ENCODE measurements around the gene CELA2A.

CELA2A gene

DNA sequence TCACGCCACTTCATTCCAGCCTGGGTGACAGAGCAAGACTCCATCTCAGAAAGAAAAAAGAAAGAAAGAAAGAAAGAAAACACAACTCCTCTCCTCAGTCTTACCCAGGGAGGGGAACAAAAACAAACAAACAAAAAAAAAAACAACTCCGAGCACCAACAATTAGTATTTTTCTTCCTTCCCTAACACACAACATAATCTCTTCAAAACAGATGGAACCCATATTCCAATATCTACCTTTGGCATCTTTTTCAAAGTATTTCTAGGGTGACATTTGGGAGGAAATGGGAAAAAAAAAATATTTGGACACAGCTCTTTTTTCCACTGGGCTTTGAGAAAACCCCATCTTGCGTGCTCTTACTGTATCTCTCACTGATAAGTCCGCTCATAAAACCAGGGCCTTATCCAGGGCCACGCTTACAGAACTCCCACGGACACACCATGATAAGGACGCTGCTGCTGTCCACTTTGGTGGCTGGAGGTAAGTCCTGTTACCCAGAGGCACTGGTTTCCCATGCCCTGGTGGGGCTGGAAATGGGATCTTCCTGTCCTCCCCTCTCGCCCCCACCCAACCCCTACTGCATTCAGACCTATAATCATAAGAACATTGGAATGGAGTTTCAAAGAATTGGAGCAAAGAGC, at the start of gene CELA2A:
Gene CELA2A, plus strand, starts transcription at position 420 of the 642 bp plus-strand sequence. Its CDS starts 22 bp downstream, at position 442.
- FAIRE-seq (no peak), DNase-seq (ENCODE audit: insufficient read length, low spot score) (no peak)

DNA sequence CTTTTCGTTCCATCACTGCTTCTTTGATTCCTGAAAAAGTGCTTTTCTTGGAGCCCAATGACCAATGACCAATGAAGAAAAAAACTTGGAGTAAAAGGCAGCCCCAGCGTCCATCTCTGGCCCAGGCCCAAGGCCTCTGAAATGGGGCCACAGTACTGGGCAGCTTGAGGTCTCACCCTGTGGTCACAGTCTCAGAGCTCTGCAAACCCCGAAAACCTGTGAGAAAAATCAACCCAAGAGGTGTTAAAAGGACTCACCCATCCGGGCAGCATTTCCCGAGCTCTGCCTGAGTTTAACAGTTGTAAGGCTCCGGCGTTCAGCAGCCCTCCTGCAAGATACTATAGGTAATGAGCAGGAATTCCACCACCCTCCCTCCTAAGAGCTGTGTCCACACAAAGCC, 49.0 kb upstream of the CELA2A start:
- DNase-seq (ENCODE audit: insufficient read length, low spot score) (no peak), FAIRE-seq (no peak)

DNA sequence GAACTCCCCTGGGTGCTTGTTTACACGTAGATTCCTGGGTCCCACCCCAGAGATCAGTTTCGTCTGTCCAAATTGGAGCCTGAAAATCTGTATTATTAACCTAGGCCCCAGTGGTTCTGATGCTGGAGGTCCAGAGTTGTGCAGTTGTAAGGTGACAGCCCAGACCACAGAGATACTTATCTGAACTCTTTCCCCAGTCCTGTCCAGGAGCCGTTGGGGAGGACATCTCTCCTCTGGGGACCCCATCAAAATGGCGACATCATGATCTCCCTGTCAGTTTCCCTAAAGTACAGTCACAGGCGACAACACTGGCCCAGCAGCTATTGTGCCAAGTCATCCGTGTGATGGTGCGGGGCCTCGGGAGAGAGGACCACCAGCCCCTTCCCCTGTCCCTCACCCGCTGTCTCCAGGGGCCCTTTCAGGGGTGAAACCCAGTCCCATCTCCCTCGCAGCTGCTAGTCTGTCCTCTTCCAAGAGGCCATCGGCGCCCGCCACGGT, 47.6 kb upstream of the CELA2A start:
- FAIRE-seq, result no peak
- no peak for DNase-seq (ENCODE audit: insufficient read length, low spot score)

DNA sequence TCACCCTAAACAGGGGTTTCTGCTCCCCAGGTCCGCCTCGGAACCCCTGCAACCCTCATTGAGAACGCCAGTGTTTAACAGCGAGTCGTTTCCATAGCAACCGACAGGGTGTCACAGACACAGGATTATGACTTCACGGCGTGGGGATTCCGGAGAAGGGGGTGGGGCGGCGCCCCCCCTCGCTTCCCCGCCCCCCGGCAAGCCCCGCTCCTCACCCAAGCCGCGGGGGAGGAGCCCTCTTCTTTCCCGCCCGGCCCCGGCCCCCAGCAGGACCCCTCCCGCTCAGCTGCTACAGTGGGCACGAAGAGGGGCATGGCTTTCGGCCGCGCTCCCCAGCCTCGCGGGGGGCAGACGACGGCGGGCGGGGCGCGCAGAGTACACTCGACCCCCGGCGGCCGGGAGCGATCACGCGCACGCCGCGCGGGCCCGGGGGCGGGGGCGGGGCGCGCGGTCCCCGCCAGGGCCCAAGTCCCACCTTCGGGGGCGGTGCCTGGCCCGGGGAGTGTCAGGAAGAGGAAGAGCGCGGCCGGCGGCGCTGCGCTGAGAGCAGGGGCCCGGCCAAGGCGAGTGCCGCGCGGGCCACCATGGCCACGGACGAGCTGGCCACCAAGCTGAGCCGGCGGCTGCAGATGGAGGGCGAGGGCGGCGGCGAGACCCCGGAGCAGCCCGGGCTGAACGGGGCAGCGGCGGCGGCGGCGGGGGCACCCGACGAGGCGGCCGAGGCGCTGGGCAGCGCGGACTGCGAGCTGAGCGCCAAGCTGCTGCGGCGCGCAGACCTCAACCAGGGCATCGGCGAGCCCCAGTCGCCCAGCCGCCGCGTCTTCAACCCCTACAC, 46.9 kb upstream of the CELA2A start, which contains the start of gene EFHD2:
Gene EFHD2, plus strand, starts transcription at position 501 of the 835 bp plus-strand sequence. Its CDS starts 84 bp downstream, at position 585.
- DNase-seq (ENCODE audit: insufficient read length, low spot score), result peak; percentile 76
- peak; percentile 65 for FAIRE-seq

DNA sequence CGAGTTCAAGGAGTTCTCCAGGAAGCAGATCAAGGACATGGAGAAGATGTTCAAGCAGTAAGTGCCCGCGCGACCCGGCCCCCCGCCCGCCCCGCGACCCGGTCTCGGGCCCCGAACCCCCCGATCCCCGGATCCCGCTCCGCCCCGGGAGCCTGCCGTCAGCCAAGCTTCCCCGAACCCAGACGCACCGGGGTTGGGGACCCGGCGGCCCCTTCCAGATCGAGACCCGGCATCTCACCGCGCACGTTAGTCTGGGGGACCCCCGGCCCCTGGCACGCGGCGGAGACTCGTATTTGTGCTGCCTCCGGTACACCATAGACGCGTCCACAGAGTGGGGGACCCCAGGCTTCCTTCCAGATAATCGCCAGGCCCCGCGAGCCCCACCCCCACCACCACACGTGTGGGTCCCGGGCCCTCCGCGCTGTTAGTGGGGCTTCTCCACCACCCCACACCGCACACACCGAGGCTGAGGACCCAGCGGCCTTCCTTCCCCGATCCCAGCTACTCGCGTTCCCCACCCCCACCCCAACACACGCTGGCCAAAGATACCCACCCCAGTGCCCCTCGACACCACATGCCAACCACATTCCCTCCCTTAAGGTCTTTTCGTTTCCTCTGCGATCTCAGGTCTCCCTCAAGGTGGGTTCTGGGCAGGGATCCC, 46.2 kb upstream of the CELA2A start:
- no peak for DNase-seq (ENCODE audit: insufficient read length, low spot score)
- FAIRE-seq, result no peak

DNA sequence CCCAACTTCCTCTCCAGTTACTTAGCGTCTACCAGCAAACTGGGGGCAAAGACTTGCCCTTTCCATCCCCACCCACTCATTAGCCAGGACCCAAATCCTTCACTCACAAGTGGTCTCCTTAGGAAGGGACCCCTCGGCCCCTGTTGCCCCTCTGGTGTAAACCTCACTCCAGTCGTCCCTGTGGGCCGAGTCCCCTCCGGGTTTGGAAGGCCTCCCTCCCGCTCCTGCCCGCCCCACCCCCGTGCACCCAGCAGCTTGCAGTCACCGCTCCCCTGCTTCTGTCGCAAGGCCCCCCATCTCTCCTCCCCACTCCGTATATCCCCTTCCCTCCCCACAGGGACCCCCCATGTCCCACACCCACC, 45.7 kb upstream of the CELA2A start:
- FAIRE-seq, result no peak

DNA sequence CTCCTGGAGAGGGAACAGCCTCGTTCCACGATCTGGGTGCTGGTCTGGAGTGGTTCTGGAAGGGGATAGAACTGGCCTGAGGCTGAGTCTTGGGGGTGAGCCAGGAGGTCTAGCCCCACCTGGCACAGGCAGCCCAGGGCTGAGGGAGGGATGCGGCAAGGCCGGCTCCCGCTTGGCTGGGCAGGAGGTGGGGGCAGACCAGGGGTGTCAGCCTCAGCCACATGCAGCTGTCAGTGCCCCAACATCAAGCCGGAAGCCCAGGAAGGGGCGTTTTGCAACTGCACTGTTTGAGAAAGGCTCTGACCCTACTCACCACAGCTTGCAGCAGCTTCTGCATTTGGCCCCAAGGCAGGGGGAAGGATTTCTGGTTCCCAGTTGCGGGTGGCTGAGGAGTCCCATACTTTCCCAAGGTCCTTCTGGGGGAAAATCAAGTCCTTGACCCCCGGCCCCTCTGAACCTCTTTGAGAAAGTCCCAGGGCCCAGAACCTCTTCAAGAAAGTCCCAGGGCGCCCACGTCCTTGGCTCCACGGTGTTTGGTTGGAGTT, 44.9 kb upstream of the CELA2A start:
- DNase-seq (ENCODE audit: insufficient read length, low spot score) (no peak), FAIRE-seq (no peak)

More for the DNA sequence above, 45.7 kb upstream of the CELA2A start:
- no peak for DNase-seq (ENCODE audit: insufficient read length, low spot score)

DNA sequence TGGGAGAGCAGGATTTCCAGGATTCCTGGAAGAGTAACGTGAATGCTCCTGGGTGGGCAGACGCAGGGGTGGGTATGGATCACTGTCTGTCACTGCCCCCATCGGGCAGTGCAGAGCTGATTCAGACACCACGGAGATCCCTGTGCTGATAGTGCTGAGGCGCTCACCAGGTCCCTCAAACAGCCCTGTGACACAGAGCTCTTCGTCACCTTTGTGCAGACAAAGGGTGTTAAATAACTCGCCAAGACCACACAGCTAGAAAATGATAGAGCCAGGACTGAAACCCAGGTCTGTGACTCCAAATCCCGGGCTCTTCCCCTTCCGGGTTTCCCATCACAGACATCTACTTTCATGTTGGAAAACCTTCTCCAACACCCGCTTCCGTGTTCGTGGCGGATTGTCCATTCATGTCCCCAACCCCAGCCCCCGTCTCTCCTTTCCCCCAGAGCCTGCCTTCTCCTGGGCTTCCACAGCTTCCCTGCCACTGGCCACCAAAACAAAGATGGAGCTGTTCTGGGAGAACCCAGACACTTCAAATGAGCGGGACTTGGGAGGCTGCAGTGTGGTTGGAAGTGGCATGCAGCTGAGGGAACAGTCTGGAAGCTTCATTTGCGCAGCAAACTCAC, 44.2 kb upstream of the CELA2A start:
- FAIRE-seq (no peak), DNase-seq (ENCODE audit: insufficient read length, low spot score) (no peak)

DNA sequence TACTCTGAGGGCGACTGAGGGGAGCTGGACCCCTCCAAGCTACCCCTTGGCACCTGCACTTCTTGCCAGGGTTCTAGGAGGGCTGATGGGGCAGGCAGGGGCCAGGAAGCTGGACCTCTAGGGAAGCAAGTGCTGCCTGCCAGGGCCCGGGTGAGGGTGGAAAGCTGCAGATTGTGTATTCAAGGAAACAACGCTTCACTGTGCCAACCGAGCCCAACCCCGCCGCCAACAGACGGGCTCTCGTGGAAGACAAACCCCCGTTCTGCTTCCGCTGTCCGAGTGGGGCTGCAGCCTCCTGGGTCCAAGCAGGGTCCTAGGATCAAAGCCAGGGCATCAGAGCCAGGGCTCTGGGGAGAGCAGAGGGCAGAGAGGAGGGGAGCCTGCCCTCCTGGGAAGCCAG, 43.7 kb upstream of the CELA2A start:
- FAIRE-seq (no peak), DNase-seq (ENCODE audit: insufficient read length, low spot score) (no peak)

DNA sequence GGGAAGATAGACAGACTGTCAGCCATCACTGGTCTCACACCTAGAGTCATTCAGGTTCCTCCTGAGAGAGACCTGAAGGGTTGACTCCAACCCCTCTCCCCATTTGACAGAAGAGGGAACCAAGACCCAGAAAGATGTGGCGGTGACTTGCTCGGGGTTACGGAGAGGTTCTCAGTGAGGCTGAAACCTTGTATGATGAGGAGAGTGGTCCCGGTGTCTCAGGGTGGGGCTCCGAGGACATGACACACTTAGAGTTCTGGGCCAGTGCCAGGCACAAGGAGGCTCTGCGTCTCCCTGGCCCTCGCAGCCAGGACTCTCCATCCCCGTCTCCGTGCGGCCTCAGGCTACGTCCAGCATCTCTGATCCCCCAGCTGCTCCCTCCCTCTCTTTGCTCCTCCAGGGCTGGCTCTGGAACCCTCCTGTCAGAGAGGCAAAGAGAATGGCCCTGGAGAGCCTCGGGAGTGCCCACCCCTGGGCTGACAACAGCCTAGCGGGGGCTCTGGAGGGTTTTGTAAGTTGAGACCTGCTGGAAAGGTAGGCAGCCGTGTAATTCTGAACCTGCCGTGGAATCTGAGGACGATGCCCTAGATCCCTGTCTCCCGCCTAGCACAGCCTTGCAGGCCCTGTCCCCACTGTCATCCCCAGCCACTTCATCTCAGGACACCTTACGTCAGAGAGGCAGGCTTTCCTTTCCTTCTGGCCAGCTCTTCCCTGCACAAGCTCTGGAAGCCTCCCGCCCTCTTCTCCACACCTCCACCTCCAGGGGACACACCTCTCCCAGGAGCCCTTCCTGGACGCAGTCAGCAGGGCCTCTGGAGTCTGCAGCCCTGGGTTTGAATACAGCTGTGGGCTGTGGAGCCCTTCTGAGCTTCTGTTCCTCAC, 42.7 kb upstream of the CELA2A start:
- no peak for FAIRE-seq
- no peak for DNase-seq (ENCODE audit: insufficient read length, low spot score)

DNA sequence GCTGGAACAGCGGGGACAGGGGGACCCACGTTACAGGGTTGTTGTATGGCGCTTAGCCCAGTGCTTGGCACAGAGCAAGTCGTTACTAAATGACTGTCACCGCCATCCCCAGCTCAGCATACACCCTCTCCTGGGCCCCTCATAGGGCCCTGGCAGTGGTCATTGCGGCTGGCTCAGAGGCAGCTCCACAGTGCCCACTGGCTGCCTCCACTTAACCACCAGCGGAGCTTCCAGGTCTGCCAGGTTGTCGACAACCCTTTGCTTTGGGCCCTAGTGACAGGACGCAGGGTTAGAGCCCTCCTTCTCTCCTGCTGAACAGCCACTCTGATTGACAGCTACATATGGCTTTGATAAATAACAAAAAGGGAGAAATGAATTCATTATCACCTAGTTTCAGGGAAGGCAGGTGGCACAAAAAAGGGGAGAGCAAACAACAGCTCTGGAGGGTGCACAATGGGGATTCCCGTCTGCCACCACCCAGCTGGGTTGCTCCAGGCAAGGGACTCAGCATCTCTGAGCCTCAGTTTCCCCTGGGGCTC, 42.0 kb upstream of the CELA2A start:
- no peak for DNase-seq (ENCODE audit: insufficient read length, low spot score)
- FAIRE-seq, result no peak

DNA sequence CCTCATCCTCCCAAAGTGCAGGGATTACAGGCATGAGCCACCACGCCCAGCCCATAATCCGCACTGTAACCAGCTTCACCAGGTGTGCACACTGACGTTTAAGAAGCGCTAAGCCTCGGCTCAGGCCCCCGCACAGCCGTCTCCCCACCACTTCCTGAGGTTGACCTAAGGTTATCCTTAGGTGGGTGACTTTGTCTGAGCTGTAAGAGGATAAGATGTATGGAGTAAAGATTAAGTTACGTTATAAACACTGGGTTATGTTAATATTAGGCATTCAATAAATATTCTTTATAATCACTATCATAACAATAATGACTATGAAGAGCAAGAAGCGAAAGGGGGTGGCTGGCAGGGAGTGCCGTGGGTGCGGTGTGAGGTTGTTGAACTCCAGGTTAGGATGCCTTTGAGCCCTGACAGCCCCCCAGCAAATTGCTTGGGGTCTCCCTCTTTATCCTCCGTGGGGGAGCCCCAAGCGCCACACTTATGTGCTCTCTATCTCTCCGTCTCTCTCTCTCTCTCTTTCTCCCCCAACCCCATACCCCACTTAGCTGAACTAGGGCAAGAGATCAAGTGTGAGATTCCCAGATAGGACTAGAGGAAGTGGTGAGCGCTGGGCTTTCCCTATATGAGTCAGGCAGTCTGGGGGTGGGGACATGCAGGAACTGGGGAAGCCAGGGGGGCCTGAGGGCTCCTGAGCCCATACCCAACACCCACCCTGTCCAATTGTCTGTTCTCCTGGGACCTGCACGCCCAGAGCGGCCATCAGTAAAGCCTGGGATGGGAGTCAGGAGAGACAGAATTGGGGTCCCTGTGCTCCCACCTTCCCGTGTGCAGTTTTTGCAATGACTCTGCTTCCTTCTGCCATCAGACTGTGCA, 39.2 kb upstream of the CELA2A start:
- FAIRE-seq (no peak), DNase-seq (ENCODE audit: insufficient read length, low spot score) (peak; percentile 66)

DNA sequence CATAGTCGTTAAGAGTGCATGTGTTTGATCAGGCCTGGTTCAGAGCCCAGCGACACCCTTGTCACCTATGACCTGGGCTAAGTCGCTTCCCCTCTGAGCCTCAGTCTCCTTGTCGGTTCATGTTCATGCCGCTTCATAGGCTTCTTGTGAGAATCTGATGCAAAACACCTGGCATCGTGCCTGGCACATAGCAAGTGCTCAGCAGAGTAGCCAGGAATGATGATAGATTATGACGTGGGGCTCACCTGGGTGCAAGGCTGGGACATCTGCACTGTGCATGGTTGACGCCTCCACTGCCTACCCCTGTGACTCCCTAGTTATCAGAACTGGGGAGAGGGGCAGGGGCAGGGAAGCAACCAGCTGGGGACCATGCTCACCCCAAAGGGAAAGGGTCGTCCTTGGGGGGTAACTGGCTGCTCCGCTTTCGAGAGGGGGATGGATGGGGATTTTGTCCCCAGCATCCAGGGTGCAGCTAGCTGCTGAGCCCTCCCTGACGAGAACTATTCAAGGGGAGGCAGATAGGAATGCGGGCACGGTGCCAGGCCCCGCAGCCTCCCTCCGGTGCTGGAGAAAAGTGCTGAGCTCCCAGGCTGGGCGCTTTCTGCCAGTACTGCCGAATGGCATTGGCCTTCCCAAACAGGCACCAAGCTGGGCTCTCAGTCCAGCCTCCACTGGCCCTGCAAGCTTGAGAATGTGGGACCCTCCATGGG, 37.6 kb upstream of the CELA2A start:
- DNase-seq (ENCODE audit: insufficient read length, low spot score) (no peak), FAIRE-seq (no peak)

DNA sequence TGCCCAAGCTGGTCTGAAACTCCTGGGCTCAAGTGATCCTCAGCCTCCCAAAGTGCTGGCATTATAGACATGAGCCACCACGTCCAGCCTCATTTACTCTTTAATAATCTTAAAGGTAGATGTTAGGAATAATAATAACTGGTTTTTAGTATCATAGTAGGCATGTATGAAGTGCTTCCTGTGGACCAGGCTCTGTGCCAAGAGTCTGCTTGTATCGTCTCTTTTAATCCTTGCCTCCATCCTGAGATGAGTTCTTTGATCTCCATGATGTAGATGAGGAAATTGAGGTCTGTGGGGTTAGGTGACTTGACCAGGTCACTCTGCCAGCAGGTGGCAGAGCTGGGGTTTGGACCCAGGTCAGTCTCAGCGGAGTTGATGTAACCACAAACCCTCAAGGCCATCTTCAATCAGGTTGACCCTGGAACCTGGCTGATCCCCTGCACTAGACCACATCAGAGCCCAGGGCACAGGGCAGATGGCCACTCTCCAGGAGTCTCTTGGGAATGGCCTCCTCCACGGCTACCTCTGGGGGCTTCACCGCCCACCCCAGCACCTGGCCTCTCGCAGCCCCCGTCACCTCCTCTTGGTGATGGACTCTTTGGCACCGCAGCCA, 35.6 kb upstream of the CELA2A start:
- FAIRE-seq, result no peak
- DNase-seq (ENCODE audit: insufficient read length, low spot score), result no peak

DNA sequence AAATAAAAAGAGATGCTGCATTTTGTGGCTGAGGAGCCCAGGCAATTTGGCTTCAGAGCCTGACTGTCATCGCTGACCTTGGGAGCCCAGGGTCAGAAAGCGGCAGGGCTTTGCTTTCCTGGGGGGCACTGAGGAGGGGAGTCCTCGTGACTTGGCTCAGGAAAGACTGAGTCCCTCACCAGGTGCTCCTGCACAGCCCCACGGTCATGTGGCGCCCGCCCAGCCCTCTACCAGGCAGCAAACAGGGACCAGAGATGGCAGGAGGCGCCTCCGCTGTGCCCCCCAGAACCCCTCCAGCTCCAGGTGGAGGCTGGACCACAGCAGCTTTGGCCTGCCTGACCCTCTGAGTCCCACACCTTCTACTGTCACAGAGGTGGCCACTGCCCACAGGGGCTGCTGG, 33.7 kb upstream of the CELA2A start:
- FAIRE-seq, result no peak
- no peak for DNase-seq (ENCODE audit: insufficient read length, low spot score)

DNA sequence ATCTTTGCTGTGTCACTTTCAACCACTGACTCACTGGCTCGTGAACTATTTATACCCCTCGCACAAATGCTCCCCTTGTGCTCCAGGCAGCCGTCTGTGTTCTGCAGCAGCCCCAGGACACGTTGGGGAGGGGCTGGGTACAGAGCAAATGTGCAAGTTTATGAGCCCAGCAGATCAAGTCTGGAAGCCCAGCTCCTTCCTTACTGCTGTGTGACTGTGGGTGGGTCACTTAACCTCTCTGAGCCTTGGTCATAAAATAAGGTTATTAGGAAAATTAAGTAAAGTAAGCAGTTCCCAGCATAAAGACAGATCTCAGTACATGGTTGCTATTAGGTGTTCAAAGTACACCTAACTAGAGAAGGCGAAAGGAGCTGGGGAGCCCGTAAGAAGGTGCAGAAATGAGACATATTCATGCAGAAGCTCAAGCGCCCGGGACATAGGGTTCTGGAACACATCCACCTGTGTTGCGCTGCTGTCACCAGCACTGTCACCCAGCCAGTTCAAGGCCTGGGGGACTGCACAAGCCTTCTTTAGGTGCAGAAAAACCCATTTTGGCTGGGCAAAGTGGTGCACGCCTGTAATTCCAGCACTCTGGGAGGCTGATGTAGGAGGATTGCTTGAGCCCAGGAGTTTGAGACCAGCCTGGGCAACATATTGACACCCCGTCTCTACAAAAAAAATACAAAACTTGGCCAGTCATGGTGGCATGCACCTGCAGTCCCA, 33.0 kb upstream of the CELA2A start:
- FAIRE-seq, result no peak
- DNase-seq (ENCODE audit: insufficient read length, low spot score), result no peak

DNA sequence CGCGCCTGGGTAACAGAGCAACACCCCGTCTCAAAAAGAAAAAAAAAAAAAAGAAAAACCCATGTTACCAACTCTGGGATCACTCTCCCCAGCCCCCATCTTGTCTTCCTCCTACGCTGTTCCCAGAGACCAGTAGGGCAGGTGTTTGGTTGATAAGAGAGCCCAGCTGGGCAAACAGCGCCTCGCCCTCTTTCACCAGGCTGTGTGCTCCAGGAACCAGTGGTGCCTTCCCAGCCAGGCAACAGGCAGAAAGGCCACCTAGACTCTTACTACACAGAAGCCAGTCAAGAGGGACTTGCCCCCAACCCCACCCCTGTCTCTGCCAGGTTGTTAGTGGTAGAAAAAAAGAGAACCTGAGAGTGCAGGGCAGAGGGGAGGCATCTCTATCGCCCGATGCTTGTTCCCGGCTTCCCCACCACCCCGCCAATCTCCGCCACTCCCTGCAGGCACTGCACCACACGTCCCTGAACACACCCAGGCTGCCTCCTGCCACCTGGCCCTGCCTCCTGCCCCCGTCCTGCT, 32.3 kb upstream of the CELA2A start:
- DNase-seq (ENCODE audit: insufficient read length, low spot score) (no peak), FAIRE-seq (no peak)

All from HTR-8/SVneo (cell line).